ENCODE data around the gene FHOD3.

The FHOD3 gene

DNA sequence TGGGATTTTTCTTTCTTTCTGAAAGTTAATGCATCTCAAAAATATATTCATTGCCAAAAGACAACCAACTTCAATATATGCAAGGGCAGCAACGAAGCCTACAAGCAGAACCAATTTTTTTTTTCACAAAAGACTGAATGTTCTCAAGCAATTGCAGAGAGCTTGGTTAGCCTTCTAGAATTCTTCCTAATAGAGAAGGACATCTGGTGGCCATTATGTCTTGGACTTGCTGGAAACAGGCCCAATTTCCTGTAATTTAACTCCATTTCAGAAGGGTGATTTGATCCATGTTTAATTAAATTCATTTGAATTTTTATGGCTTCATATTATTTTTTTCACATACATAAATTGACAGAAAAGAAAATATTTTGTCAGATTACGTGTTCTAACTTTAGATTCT, 323.3 kb downstream of the FHOD3 start:
- DNase-seq (ENCODE audit: low read depth in 3 of 3, low spot score in 1 of 3): no peak

DNA sequence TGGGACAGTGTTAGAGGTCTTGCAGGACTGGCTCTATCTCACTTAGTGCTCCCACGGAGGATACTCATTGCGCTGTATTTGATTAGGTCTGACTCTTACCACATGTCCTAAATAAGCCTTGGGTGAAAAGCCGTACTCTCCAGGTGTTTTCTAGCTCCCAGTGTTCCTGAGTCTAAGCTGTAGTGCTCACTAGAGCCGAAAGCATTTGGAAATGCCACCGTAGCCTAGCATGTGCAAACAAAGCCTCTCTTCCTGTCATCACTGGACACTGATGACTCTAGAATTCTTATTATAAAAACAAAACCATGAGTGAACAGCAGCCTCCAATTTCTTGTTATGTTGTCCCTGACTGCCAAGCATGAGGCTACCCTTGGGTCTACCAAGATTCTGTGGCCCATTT, 325.1 kb downstream of the FHOD3 start:
- DNase-seq (ENCODE audit: low read depth in 3 of 3, low spot score in 1 of 3): no peak

DNA sequence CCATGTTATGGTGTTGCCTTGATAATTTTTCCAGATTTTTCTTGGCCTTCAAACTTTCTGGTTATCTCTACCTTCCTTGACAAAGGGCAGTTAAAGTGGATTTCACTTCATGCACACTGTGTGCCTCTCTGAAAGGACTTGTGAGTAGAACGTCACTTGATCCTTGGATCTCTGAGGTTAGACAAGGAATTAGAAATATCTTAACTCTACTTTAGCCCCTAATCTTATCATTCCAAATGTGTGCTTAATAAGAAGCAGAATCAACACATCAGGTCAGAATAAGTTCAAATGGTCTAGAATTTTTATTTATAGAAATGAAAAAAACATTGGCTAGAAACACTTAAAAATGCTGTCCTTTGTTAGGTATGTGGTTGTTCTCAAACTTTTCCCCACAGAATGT, 325.6 kb downstream of the FHOD3 start:
- no peak for DNase-seq (ENCODE audit: low read depth in 3 of 3, low spot score in 1 of 3)

DNA sequence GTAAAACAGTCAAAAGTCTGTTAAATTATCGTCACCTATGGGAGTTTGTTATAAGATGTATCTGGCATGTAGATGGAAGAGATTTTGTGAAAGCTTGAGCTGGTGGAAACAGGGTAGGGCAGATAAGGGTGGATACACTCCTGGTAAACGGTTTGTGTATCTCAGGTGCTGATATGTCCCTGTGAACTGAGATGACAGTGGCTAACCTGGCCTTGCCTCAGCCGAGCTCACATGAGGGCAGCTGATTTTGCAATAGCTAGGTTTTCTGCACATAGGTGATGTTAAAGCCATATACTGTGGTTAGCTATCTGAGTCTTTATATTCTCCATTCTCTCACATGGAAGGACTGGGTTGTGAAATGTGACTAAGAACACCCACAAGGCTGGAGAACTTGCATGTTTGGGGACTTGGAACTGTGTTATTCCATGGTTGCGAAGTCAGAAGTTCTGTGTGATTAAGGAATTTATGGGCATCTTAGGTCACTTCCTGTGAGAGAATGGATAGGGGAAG, 326.2 kb downstream of the FHOD3 start:
- DNase-seq (ENCODE audit: low read depth in 3 of 3, low spot score in 1 of 3): no peak

DNA sequence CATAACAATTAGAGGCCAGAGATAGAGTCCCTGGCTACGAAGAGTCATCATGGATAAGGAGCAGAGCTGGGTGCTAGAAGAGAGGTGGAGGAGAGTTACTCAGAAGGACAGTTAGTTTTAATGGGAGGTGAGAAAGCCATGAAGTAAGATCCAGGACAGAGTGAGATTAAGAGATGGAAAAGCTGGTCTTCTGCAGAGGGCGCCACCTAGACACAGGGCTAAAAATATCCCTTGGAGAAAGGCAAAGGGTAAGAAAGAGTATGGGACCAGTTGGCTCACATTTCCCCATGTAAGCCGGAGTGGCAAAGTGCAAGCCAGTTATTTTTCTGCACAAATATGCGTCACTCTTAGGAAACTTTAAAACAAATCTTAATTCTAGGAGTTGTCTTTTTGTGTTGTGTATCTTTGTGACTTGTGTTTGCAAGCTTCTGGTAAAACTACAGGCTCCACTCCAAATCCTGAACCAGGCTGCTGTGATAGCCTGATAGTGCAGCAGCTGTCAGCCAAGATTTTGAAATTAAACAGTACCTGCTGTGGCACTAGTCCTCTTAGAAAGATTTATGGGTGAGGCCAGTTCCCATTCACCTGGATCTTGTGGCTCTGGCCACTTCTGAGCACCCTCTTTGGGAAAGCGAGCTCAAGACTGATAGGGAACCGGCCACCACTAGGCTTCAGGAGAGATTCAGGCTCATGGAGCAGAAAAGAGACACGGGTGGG, 327.1 kb downstream of the FHOD3 start:
- DNase-seq (ENCODE audit: low read depth in 3 of 3, low spot score in 1 of 3): no peak

DNA sequence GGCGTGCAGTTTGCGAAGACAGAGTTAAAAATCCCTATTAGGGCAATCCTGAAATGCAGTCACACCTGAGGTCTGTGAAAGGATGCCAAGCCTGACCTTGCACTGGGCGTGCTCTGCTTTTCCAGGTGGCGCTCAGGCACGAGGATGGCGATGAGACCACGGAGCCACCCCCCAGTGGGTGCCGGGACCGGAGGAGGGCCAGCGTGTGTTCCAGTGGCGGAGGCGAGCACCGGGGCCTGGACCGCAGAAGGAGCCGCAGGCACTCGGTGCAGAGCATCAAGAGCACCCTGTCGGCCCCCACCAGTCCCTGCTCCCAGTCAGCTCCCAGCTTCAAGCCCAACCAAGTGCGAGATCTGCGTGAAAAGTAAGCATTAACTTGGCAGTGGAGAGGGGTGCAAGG, 327.9 kb downstream of the FHOD3 start:
- DNase-seq (ENCODE audit: low read depth in 3 of 3, low spot score in 1 of 3): no peak

DNA sequence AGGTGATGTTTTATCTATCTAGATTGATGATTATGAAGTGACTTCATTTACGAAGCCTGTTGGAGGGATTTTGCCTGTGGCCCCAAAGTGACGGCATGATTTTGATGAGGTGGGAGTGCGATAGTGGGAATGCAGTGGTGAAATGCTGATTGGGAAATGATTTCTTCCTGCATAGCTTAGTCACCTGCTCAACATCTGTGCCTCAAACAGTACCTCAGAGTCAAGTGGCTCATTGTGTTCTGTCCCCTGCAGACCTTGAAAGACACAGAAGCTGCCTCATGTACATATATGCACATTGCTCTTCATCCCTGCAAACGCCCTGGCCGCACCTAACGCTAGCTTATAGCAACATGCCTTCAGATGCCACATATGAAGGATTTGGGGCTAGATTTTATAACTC, 330.1 kb downstream of the FHOD3 start:
- DNase-seq (ENCODE audit: low read depth in 3 of 3, low spot score in 1 of 3): no peak

DNA sequence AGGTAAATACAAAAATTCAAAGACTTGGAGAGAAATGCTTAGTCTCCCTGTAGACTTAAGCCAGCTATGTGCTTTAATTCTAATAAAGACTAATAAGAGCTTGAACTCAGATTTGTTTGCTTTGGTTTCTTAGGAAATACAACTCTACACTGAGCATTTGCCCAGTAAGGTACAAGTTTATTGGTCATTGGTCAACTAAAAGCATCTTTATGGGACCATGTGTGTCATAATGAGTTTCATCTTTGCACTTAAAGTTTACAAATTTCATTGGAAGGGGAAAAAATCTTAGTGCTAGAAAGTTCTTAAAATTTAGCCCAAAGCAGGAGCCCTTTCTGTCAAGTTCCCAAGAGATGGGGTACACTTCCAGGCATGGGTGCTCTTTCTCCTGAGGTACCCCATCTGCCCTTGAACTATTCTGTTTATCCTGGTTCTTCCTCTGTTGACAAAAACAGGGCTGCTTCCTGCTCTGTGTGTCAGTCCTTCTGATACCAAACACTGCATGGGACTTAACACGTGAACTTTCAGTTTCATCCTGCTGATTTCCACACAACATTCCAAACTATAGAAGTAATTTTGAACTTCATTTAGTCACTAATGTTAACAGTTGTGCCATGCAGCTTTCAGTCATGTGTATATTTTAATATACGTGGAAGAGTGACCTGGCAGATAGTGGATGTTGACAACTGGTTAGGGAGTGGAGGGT, 331.1 kb downstream of the FHOD3 start:
- no peak for DNase-seq (ENCODE audit: low read depth in 3 of 3, low spot score in 1 of 3)

DNA sequence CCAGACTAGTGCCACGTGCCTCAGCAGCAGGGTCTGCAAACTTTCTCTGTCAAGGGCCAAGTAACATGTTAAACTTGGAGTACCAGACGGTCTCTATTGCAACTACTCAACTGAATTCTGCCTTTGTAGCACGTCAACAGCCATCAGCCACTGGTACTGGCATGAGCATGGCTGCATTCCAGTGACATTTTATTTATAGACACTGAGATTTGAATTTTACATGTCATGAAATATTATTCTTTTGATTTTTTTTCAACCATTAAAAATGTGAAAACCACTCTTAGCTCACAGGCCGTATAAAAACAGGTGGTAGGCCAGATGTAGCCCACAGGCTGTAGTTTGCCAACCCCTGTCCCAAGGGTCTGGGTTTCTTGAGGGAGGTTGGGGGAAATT, 331.6 kb downstream of the FHOD3 start:
- DNase-seq (ENCODE audit: low read depth in 3 of 3, low spot score in 1 of 3): no peak

DNA sequence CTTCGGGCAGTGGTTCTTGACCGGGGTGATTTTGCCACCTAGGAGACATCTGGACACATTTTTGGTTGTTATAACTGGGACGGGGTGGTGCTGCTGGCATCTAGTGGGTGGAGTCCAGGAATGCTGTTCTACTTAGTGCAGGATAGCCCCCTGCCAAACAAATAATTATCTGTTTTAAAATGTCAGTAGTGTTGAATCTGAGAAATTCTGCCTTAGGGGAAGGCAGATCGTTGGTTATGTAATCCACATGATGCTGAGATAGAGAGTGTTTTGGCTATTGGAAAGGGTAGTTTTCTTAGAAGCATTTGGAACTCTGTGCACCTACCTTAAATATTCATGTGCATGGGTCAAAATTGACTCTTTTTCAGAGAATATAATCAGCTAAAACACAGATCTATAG, 332.3 kb downstream of the FHOD3 start:
- no peak for DNase-seq (ENCODE audit: low read depth in 3 of 3, low spot score in 1 of 3)

DNA sequence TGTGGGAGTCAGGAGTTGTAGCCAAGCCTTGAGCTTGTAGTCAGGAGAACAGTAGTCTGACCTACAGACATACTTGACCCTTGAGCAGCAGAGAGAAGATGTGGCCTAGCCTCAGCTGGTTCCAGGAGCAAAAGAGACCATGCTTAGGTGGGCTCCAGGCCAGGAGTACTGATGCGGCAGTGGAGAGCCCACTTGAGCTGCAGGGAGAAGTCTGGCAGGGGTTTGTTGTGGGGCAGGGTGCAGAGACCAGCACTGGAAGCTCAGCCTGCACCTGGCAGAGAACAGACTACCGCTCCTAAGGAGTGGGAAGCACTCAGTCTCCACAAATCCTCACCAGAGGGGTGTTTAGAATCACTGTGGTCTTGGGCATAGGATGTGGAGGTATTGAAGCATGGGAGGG, 333.4 kb downstream of the FHOD3 start:
- DNase-seq (ENCODE audit: low read depth in 3 of 3, low spot score in 1 of 3): no peak

DNA sequence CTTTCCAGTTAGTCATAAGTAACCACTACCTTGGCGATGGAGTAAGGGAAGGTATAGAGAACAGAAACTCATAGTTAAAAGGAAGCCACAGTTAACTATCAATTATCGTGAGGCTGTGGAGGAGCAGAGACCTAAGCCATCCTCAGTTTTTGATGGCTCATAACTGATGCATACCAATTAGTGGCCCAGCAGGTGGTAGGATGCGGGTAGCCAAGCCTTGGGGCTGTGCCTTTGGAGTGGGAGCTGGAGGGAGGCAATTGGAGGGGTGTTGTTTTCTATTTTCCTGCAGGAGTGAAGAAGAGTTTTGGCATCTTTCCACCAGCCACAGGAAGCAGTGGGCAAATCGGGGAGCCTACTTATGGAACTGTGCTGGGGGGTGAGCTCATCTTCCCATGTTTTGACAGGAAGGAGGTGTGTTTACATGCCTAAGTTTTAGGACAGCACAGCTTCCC, 336.5 kb downstream of the FHOD3 start:
- DNase-seq (ENCODE audit: low read depth in 3 of 3, low spot score in 1 of 3): no peak

DNA sequence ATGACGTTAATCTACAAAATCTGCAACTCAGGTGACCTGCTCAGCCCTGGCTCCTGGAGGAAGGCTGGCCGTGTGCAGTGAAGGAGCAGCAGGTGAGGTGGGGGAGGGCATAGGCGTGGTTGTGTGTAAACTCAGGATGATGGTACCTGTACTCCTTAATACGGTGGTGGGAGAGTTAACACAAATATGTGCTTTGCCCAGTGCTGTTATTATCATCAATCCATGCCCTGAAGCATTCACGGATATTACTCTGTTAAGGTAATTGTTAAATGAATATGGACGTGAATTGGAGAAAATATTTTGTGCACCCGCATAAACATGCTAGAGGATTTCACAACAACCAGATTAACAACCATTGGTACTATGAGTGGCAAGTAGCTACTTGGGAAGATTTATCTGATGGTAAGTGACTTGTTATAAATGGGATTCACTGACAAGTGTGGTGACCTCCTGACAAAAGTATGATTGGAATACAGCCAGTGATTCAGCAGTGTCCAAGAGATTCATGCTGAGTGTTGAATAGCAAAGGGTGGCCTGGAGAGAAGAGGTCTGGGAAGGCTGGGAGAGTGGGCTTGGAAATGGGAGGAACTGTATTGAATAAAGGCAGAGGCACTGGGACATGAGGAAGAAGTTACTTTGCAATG, 337.2 kb downstream of the FHOD3 start:
- DNase-seq (ENCODE audit: low read depth in 3 of 3, low spot score in 1 of 3): no peak

DNA sequence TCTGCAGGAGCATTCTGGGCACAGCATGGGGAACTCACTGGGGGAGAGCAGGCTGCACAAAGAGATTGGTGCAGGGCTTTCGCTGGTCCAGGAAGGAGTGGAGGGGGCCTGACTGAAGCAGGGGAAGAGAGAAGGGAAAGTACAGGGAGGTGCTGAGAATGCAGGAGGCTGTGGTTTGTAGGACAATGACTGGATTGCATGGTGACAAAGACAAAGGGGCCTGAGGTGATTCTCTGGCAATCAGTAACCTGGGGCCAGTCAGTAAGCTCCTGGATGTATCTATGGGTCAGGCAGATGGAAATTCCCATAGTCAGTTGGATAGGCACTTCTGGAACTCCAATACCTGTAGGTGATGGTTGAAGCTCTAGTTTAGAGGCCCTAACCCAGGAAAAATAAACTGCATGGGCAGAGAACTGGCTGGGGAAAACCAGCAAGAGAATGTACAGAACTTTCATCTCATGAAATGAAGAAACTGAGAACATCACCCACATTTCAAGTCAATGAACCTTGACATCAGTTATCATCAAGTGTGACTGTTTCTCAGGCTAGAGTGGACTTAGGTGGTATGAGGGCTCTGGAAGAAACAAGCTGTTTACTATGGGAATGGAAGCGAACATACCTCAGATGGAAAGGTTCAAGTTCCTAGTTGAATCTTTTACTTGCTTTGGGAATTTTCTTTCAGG, 338.0 kb downstream of the FHOD3 start:
- DNase-seq (ENCODE audit: low read depth in 3 of 3, low spot score in 1 of 3): no peak

DNA sequence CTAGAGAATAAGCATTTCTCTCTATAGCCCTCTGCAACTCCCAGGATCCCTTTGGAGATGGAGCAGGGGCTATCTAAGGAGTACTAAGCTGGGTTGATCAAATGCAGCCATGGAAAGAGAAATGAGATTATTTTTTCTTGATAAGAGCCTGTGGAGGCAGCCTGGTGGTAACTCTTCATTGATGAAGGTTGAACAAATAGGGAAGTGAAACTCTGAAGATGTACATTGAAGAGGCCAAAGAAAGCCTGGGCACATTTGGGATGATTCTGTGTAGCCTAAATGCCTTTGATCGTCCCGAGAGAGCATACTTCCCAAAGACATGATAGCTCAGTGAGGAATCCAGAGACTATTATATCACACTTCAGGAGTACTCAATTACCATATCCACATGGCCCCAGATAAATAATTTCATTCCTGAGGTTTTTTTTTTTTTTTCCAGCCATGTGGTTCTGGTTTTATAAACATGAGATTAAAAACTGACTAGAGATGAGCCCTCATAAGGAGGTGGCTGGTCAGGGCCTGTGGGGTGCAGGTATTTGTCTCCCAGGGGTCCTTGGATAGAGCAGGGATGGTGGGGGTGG, 338.8 kb downstream of the FHOD3 start:
- DNase-seq (ENCODE audit: low read depth in 3 of 3, low spot score in 1 of 3): no peak

DNA sequence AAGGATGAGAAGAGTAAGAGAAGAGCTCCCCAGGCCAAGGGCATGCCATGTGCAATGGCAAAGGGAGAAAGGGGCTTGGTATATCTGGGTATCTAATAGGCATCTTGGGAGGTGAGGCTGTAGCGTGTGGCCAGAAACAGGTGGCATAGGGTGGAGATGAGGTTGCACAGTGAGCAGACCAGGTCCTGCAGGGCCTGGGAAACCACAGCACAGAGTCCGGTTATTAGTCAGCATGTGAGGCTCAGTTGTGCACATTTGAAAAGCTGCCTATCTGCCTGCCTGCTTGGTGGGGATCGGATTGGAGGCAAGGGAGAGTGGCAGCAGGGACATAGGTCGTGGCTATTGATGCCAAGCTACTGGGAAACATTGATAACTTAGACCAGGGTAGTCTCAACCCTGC, 340.7 kb downstream of the FHOD3 start:
- DNase-seq (ENCODE audit: low read depth in 3 of 3, low spot score in 1 of 3): no peak

DNA sequence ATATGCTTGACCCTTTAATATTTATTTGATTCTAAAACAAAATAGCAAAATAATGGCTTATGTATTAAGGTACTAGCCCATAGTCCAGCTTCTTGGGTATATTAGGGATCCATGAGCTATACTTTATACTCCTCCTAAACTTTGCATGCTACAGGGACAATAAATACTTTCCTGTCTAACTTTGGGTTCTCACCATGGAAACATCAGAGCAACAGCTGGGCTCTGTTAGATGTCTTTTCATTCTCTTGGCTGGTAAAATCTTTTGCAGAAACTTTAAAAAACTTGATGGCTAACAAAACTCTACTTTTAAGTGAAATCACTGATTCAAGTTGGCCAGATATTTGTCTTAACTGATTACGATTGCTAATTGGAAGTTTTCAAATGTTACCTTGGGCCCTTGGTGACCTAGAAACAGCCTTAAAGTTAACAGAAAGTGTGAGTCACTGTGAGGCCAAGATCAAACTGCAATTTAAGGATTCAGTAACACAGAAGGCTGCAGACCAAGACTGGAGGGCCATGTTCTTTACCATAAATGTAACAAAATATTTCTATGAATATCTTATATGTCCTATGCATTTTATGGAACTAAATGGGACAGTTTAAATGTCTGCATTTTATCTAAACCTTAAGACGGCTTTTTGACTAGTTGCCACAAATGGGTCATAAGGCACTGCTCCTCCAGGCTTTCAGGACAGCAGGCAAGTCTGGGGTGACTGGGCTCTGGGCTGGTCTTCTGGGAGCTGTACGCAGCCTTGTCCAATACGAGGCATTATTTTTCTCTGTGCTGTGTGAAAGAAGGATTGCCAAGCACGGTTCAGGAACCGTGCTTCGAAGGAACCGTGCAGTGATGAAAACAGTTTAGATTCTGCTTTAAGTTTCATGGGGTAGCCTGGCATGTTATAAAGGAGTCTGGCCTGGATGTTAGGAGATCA, 342.8 kb downstream of the FHOD3 start:
- DNase-seq (ENCODE audit: low read depth in 3 of 3, low spot score in 1 of 3): no peak

DNA sequence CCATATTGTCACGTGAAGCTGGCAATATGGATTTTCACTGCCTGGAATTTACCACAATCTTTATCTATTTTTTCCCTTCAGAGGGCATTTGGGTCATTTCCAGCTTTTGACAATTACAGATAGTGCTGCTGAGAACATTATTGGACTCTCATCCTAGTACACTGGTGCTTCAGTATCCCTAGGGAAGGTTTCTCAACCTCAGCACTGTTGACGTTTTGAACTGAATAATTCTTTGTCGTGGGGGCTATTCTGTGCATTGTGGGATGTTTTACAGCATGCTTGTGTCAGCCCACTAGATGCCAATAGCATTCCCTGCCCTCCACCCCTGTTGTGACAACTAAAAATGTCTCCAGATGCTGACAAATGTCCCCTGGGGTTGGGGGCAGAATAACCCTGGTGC, 345.5 kb downstream of the FHOD3 start:
- DNase-seq (ENCODE audit: low read depth in 3 of 3, low spot score in 1 of 3): no peak

DNA sequence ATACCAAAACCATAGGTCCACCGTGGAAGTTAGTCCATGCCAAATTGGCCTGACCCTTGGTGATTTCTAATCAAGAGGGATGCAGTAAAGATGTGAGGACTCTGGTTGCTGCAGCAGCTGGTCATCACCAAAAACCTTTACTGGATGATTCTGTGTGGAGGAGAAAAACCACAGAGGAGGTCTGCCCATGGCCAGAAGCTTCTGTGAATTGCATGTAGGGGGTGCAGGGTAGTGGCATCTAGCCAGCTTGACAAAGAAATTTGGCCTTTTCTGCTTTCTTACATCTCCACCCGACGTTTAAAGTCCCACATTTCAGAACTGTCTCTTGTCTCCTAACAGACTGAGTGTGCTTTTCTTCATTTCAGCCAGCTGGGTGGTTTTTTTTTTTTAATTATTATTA, 351.3 kb downstream of the FHOD3 start:
- no peak for DNase-seq (ENCODE audit: low read depth in 3 of 3, low spot score in 1 of 3)

DNA sequence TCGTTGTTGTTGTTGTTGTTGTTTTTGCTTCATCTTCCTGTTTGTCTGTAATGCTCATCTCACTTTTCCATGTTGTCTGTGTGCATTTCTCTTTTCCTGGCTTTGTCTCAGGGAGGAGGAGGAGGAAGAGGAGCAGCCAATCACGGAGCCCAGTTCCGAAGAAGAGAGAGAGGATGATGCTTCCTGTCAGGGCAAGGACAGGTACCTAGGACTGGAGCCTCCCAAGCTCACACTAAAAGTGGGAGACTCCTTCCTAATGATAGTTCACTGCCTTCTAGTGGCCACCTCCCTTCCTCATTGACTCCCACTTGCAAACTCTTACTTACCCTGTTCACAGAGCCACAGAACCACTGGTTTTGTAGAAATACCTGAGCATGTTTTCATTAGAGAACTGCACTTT, 351.7 kb downstream of the FHOD3 start:
- no peak for DNase-seq (ENCODE audit: low read depth in 3 of 3, low spot score in 1 of 3)
